ENCODE data around the gene GCSH.

GCSH gene

GRCh38 chr16:81041696-81042095 lies 54.5 kb downstream of the GCSH start:
- DNase-seq (ENCODE audit: low read depth), result no peak

GRCh38 chr16:81040842-81041241 lies 55.4 kb downstream of the GCSH start:
- no peak for DNase-seq (ENCODE audit: low read depth)

- no peak for DNase-seq (ENCODE audit: low read depth)
Observed at GRCh38 chr16:81040131-81040530, 56.1 kb downstream of the GCSH start.

- no peak for DNase-seq (ENCODE audit: low read depth)
Observed at GRCh38 chr16:81036751-81037350, 59.3 kb downstream of the GCSH start.

- DNase-seq (ENCODE audit: low read depth), result peak; percentile 5
Observed at GRCh38 chr16:81035975-81036750, 60.0 kb downstream of the GCSH start.

GRCh38 chr16:81035398-81035974 lies 60.7 kb downstream of the GCSH start, which contains the start of gene ATMIN:
TSS of gene ATMIN (plus strand) at chr16:81035842. CDS start at chr16:81035871, 29 bp downstream.
- peak; percentile 75 for DNase-seq (ENCODE audit: low read depth)
